HepG2 (cell line): Measurements from ENCODE around the gene MRPL38. TPM values are rescaled to one million over a fixed set of nuclear protein-coding genes. Genes with fewer than 3 reads are reported as not detected.

Experiments
- CEBPB ChIP-seq: IDR thresholded peaks from 2 replicates; pipeline ENCODE4 v1.6.1; 2011; ENCODE audit warnings: low read depth, low read length, improper control_type of control experiment, borderline replicate concordance
- GPN1 ChIP-seq: sonication (generic); formaldehyde crosslinking; IDR thresholded peaks from 2 replicates; pipeline ENCODE4 v1.5.1; 2020; ENCODE audit warnings: missing genetic modification reagents, borderline replicate concordance
- GTF2F1 ChIP-seq: fragments of 150-350 bp; IDR thresholded peaks from 2 replicates; pipeline ENCODE4 v1.6.1; 2014; ENCODE audit warnings: low read length
- JUN ChIP-seq: sonication (generic); formaldehyde crosslinking; IDR thresholded peaks from 2 replicates; pipeline ENCODE4 v1.4.0; 2020; ENCODE audit warnings: mild to moderate bottlenecking, missing genetic modification reagents
- KMT2B ChIP-seq: IDR thresholded peaks from 2 replicates; pipeline ENCODE4 v1.6.1; 2016; ENCODE audit warnings: missing genetic modification reagents, missing compliant biosample characterization
- MTF1 ChIP-seq: sonication (generic); formaldehyde crosslinking; IDR thresholded peaks from 2 replicates; pipeline ENCODE4 v1.5.0; 2020; ENCODE audit warnings: missing genetic modification reagents
- NCOR1 ChIP-seq: fragments of 200-600 bp; sonication (generic); IDR thresholded peaks from 2 replicates; pipeline ENCODE4 v1.7.0; 2017; ENCODE audit warnings: antibody characterized with exemption, low read length, borderline replicate concordance
- POLR2G ChIP-seq: fragments of 200-400 bp; formaldehyde crosslinking; IDR thresholded peaks from 2 replicates; pipeline ENCODE4 v1.6.1; 2018; ENCODE audit warnings: mild to moderate bottlenecking, low read depth, low read length, moderate library complexity
- RAD21 ChIP-seq: fragments of 450-650 bp; formaldehyde crosslinking; IDR thresholded peaks from 2 replicates; pipeline ENCODE4 v1.5.0; 2020; ENCODE audit warnings: mild to moderate bottlenecking
- SIN3B ChIP-seq: fragments of 150-350 bp; IDR thresholded peaks from 2 replicates; pipeline ENCODE4 v1.6.1; 2014; ENCODE audit warnings: low read length
- SIX1 ChIP-seq: sonication (generic); formaldehyde crosslinking; IDR thresholded peaks from 2 replicates; pipeline ENCODE4 v1.4.0; 2020; ENCODE audit warnings: missing genetic modification reagents, borderline replicate concordance
- THAP11 ChIP-seq: IDR thresholded peaks from 2 replicates; pipeline ENCODE4 v1.6.1; 2016; ENCODE audit warnings: missing biosample characterization, missing genetic modification reagents
- ZNF232 ChIP-seq: sonication (generic); formaldehyde crosslinking; IDR thresholded peaks from 2 replicates; pipeline ENCODE4 v1.4.0; 2020; ENCODE audit warnings: missing genetic modification reagents, borderline replicate concordance
- polyA plus RNA-seq, 8 experiments: library from polyadenylated mRNA; depleted of rRNA in 3 of 8; stranded (reverse) in 7 of 8; unstranded in 1 of 8; fragments of >200 nt; fragmentation: Illumina TruSeq in 4 of 8; extraction: Trizol in 4 of 8; gene quantifications; 2 replicates each; pipeline versions ENCODE4 v1.2.1 to v1.2.3, GENCODE V29; 2011 to 2016; ENCODE audit warnings: low read depth in 4 of 8, missing spikeins in 1 of 8, mixed read lengths in 1 of 8; ENCODE audit not compliant: insufficient read depth in 1 of 8
- total RNA-seq, 5 experiments: library from RNA; depleted of rRNA; stranded (reverse); fragments of >200 nt; fragmentation: Illumina TruSeq; extraction: Trizol; gene quantifications; 2 replicates each; pipeline ENCODE4 v1.2.3, GENCODE V29; 2016; ENCODE audit warnings: low read depth in 1 of 5
- TF ChIP-seq, protein P1 (sequence below): sonication (generic); formaldehyde crosslinking; IDR thresholded peaks from 2 replicates; pipeline ENCODE4 v1.4.0; 2020; ENCODE audit warnings: missing genetic modification reagents
- TF ChIP-seq, protein P2 (sequence below): sonication (generic); IDR thresholded peaks from 2 replicates; pipeline ENCODE4 v1.6.1; 2016; ENCODE audit warnings: low read depth, borderline replicate concordance
- TF ChIP-seq, protein P3 (sequence below): sonication (generic); formaldehyde crosslinking; IDR thresholded peaks from 2 replicates; pipeline ENCODE4 v1.4.0; 2020; ENCODE audit warnings: mild to moderate bottlenecking, missing genetic modification reagents

Gene MRPL38
- total and polyA plus RNA-seq, 2 of the 13 experiments (the other 11 are each of a cell fraction or from before 2014, with no cell fraction given), result 83.7 to 125 TPM

DNA sequence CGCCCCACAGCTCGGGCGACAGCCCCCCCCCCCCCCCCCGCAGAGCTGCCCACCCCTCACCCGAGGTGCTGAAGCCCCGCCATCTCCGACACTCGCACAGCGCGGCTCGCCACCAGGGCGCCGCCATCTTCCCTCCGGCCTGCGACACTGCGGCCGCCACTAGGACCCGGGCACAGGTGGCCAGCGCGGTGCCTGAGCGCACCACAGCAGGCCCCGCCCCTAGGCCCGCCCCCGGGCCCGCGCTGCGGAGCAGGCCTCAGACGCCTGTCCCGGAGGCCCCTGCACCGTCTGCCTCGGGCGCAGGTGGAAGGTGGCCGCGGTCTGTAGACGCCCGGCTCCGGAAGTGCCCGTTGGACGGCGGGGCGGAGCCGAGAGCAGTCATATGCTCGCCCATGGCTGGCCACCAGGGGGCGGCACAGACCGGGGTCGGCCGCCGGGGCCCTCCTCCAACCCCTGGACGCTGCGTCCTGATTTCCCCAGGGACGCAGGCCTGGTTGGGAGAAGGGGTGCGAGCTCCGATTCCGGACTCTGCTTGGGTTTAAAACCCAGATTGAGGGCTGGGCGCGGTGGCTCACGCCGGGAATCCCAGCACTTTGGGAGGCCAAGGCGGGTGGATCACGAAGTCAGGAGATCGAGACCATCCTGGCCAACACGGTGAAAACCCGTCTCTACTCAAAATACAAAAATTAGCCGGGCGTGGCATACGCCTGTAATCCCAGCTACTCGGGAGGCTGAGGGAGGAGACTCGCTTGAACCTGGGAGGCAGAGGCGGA lies at the start of gene MRPL38 (continued):
- TF ChIP-seq, protein P1, sequence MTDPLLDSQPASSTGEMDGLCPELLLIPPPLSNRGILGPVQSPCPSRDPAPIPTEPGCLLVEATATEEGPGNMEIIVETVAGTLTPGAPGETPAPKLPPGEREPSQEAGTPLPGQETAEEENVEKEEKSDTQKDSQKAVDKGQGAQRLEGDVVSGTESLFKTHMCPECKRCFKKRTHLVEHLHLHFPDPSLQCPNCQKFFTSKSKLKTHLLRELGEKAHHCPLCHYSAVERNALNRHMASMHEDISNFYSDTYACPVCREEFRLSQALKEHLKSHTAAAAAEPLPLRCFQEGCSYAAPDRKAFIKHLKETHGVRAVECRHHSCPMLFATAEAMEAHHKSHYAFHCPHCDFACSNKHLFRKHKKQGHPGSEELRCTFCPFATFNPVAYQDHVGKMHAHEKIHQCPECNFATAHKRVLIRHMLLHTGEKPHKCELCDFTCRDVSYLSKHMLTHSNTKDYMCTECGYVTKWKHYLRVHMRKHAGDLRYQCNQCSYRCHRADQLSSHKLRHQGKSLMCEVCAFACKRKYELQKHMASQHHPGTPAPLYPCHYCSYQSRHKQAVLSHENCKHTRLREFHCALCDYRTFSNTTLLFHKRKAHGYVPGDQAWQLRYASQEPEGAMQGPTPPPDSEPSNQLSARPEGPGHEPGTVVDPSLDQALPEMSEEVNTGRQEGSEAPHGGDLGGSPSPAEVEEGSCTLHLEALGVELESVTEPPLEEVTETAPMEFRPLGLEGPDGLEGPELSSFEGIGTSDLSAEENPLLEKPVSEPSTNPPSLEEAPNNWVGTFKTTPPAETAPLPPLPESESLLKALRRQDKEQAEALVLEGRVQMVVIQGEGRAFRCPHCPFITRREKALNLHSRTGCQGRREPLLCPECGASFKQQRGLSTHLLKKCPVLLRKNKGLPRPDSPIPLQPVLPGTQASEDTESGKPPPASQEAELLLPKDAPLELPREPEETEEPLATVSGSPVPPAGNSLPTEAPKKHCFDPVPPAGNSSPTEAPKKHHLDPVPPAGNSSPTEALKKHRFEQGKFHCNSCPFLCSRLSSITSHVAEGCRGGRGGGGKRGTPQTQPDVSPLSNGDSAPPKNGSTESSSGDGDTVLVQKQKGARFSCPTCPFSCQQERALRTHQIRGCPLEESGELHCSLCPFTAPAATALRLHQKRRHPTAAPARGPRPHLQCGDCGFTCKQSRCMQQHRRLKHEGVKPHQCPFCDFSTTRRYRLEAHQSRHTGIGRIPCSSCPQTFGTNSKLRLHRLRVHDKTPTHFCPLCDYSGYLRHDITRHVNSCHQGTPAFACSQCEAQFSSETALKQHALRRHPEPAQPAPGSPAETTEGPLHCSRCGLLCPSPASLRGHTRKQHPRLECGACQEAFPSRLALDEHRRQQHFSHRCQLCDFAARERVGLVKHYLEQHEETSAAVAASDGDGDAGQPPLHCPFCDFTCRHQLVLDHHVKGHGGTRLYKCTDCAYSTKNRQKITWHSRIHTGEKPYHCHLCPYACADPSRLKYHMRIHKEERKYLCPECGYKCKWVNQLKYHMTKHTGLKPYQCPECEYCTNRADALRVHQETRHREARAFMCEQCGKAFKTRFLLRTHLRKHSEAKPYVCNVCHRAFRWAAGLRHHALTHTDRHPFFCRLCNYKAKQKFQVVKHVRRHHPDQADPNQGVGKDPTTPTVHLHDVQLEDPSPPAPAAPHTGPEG (CRISPR knock-in tag), result peak; percentile 68
- TF ChIP-seq, protein P2, sequence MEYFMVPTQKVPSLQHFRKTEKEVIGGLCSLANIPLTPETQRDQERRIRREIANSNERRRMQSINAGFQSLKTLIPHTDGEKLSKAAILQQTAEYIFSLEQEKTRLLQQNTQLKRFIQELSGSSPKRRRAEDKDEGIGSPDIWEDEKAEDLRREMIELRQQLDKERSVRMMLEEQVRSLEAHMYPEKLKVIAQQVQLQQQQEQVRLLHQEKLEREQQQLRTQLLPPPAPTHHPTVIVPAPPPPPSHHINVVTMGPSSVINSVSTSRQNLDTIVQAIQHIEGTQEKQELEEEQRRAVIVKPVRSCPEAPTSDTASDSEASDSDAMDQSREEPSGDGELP, result peak; percentile 89
- TF ChIP-seq NCOR1 (no peak; the same call in 1 of the 2 replicates), POLR2G (peak; percentile 87), RAD21 (peak; percentile 100), SIN3B (peak; percentile 50; the same call in 1 of the 2 replicates), JUN (CRISPR knock-in tag) (no peak), MTF1 (CRISPR knock-in tag) (no peak; the same call in 1 of the 2 replicates), KMT2B (peak; percentile 82), CEBPB (no peak), GPN1 (CRISPR knock-in tag) (no peak), THAP11 (peak; percentile 94), GTF2F1 (no peak; the same call in 1 of the 2 replicates), ZNF232 (CRISPR knock-in tag) (peak; percentile 66; the same call in 1 of the 2 replicates), SIX1 (peak; percentile 53; the same call in 1 of the 2 replicates)
- TF ChIP-seq, protein P3, sequence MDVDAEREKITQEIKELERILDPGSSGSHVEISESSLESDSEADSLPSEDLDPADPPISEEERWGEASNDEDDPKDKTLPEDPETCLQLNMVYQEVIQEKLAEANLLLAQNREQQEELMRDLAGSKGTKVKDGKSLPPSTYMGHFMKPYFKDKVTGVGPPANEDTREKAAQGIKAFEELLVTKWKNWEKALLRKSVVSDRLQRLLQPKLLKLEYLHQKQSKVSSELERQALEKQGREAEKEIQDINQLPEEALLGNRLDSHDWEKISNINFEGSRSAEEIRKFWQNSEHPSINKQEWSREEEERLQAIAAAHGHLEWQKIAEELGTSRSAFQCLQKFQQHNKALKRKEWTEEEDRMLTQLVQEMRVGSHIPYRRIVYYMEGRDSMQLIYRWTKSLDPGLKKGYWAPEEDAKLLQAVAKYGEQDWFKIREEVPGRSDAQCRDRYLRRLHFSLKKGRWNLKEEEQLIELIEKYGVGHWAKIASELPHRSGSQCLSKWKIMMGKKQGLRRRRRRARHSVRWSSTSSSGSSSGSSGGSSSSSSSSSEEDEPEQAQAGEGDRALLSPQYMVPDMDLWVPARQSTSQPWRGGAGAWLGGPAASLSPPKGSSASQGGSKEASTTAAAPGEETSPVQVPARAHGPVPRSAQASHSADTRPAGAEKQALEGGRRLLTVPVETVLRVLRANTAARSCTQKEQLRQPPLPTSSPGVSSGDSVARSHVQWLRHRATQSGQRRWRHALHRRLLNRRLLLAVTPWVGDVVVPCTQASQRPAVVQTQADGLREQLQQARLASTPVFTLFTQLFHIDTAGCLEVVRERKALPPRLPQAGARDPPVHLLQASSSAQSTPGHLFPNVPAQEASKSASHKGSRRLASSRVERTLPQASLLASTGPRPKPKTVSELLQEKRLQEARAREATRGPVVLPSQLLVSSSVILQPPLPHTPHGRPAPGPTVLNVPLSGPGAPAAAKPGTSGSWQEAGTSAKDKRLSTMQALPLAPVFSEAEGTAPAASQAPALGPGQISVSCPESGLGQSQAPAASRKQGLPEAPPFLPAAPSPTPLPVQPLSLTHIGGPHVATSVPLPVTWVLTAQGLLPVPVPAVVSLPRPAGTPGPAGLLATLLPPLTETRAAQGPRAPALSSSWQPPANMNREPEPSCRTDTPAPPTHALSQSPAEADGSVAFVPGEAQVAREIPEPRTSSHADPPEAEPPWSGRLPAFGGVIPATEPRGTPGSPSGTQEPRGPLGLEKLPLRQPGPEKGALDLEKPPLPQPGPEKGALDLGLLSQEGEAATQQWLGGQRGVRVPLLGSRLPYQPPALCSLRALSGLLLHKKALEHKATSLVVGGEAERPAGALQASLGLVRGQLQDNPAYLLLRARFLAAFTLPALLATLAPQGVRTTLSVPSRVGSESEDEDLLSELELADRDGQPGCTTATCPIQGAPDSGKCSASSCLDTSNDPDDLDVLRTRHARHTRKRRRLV (CRISPR knock-in tag), result peak; percentile 64; the same call in 1 of the 2 replicates
